ENCODE measurements around the gene CAST.

DNA sequence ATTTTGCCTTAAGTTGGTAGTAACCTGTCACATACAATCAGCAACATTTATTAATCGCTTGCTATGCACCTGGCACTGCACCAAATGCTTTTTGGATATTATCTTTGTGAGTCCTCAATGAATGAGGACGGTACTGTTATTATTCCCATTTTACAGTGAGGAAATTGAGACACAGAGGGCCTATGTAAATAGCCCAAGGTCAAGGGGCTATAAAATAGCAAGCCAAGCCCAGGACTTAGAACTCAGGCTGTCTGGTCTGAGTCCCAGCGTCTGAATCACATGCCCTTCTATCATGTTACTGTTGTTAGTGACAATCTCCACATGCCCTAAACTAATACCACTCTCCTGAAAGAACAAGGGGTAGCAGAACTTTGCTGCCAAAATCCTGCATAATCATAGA is 85.5 kb downstream of the CAST start:
- TF ChIP-seq SUZ12 (IDR thresholded peaks at IDR 0.05; ENCODE audit: extremely low read depth, insufficient read depth, insufficient read length): no peak
- no peak for TF ChIP-seq YY1 (IDR thresholded peaks at IDR 0.05; ENCODE audit: insufficient read depth, insufficient read length)
- TF ChIP-seq ZNF274 (IDR thresholded peaks at IDR 0.05; ENCODE audit: low read depth, low read length): no peak

All from NT2/D1 (cell line).